COLO668 (cell line): ENCODE measurements around the gene TMEM239.
A peak's percentile ranks its signal among the peaks of the same experiment; 100 is the strongest.
"Not testable (repeated sequence)": the region's sequence is repeated elsewhere in the genome, so short reads cannot be mapped to it uniquely, and the experiment has no call there.

ENCODE experiments used
- DNase-seq: peaks from one replicate; lab custom pipeline; 2025; ENCODE audit not compliant: unreplicated experiment; lab: John Stamatoyannopoulos, UW

TMEM239 gene

DNA sequence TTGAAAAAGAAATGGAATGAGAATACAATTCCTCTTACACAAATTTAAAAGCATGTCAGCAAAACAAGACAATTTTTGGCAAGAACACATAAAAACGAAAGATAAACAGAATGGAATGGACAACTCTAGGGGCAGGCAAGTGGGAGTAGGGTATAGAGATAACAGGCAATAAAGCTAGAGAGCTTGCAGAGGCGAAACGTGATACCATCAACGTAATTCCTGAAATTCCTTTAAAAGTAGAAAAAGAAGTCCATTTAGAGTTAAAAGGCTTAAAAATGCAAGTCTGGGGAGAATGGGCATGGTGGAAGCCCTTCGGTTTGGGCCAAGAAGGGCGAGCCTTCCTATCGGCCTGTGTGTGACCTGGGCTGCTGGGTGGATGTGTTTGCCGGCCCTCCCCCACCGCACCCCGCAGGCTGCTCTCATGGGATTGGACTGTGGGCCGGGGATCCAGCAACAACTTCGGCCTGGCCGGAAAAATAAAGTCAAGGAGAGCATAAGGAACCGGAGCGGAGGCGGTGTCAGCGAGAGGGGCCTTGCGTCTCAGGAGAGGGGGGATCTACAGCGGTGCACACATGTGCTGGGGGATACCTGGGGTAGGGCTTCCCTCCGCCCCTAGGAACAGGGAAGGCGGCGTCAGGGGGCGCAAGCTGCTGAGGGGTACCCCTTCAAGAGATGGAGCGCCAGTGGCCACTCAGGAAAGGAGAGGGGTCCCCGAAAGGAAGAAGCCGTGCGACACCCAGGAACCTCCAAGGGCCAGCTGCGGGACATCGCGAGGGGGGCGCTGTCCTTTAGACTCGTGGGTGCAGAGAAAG lies 4.1 kb downstream of the TMEM239 start:
- no peak for DNase-seq

DNA sequence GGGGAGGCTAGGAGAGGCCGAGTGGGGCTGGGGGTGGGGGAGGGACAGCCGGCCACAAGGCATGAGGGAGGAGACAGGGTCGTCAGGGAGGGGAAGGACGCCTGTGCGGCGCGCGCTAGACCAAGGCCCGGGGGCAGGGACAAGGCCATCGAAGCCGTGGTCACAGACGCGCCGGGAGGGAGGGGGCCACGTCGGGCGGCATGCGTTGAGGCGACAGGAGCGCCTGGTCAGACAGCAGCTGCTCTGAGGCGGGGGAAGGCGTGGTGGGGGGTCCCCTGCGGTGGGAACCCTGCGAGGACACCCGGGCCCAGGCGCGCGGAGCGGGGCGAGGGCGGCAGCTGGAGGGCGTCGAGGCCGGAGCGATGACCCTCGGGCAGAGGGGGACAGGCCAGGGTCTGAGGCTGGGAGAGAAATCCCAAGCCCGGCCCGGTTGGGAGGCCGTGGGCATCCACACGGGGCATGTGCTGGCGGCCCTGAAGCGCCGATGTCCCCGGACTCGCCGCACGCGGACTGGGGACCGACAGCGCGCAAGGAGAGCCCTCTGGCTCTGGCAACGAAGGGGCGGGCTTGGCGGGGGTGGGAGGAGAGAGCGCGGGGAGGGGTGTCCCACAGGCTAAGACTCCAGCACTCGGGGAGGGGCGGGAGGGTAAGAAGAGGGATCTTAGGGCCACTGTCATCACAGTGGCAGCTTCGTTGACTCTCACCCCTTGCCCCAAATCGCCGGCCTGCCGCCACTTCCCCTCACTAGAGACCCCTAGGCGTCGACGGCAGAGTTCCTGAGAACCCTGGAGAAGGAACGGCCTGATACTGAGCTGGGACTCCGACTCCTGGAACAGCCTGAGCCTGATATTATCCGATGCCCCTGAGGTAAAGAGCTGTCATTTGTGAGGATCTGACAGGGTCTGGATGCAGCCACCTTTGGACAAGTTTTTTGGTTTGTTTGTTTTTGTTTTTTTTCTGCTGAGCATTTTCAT lies 5.0 kb downstream of the TMEM239 start:
- no peak for DNase-seq

GRCh38 chr20:2822073-2822472 lies 5.9 kb downstream of the TMEM239 start:
- no peak for DNase-seq

- DNase-seq = no peak
Measured at GRCh38 chr20:2825761-2826160, 9.6 kb downstream of the TMEM239 start.

DNA sequence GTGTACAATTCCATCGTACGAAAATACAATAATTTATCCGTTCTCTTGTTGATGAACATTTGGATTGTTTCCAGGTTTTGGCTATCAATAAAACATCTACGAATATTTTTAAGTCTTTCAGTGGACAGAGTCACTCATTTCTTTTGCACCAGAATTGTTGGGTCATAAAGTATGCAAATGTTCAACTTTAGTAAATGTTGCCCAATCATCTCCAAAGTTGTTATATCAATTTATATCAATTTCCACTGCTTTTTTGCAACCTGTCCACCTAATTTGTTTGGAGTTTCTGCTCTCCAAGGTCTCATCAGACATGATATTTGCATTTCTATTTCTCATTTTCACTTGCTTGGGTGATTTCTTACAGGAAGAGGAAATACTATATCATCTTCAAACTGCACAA lies 10.5 kb downstream of the TMEM239 start:
- no peak for DNase-seq

DNA sequence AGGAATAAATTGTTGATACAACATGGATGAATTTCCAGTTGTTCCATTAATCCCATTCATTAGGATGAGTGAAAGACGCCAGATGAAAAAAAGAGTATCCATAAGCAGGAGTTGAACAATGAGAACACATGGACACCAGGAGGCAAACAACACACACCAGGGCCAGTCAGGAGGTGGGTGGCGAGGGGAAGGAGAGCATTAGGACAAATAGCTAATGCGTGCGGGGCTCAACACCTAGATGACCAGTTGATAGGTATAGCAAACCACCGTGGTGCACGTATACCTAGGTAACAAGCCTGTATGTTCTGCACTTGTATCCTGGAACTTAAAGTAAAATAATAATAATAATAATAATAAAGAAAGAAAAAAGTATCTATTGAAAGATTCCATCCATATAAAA lies 13.2 kb downstream of the TMEM239 start:
- DNase-seq = no peak

GRCh38 chr20:2831206-2831605 lies 15.0 kb downstream of the TMEM239 start:
- DNase-seq = not testable (repeated sequence)

DNA sequence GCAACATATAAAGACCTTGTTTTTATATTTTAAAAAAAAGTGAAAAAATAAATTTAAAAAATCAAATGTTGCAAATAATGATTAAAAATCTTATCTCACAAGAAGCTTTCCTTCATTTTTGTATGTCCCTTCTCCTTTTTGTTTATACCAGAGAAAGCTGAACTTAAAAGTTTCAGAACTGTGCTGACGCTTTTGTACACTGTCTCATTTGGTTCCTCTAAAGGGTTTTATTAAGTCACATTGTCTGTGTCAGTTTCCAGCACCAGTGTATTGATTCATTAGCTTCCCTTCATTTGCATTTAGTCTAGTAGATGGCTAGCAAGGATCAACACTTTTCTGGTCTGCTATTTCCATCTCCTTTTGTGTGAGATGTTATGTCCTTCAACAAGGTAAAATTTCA lies 17.6 kb downstream of the TMEM239 start:
- DNase-seq = no peak

GRCh38 chr20:2834401-2835110 lies 18.4 kb downstream of the TMEM239 start:
- no peak for DNase-seq

DNA sequence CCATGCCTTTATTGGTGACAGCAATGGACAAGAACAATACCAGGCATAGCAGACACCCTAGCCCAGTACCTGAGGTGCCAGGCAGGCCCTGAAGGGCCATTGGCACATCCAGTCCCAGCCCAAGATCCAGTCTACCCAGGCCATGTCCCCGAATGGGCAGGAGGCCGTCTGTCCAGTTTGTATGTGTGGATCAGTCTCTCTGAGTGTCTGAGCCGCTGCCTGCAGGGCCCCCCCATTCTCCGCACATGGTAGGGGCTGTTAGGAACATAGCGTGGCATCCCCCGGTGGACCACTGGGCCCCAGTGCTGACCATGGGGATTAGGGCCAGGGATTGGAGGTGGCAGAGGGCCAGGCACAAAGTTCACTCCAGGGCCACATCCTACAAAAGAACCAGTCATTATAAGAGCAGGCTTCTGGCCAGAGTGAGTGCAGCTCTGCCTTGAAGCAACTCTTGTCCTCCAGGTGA lies 19.2 kb downstream of the TMEM239 start:
- no peak for DNase-seq

- DNase-seq = no peak
Measured at GRCh38 chr20:2836035-2836434, 19.9 kb downstream of the TMEM239 start.

DNA sequence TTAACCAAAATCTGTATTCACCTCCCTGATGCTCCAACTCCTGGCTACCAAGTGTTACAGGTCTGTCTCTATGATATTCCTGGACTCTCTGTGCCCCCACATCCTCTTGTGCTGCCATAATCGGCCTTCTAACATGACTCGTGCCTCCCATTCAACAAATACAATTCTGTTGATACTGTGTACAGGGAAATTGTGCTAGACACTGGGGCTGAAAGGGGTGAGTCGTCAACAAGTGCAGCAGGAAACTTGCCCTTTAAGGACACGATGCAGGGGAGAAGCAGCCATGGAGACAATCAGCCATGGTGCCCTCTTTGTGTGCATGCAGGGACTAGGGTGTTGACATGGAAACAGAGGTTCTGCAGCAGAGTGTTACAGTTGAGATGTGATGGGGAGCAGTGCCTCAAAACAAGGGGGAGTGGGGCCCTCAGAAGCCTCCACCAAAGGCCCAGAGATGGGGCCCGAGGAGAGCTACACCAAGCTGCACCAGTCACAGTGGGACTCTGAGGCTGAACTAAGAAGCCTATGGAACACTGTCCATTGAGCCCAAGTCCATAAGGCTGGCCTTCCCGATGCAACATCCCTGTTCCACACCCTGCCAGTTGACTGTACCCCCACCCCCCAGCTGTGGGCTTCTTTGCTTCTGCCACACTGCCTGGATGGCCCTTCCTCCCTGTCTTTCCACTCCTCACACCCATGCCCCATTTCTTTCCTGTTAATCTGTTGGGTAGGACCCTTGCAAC lies 21.2 kb downstream of the TMEM239 start:
- no peak for DNase-seq

DNA sequence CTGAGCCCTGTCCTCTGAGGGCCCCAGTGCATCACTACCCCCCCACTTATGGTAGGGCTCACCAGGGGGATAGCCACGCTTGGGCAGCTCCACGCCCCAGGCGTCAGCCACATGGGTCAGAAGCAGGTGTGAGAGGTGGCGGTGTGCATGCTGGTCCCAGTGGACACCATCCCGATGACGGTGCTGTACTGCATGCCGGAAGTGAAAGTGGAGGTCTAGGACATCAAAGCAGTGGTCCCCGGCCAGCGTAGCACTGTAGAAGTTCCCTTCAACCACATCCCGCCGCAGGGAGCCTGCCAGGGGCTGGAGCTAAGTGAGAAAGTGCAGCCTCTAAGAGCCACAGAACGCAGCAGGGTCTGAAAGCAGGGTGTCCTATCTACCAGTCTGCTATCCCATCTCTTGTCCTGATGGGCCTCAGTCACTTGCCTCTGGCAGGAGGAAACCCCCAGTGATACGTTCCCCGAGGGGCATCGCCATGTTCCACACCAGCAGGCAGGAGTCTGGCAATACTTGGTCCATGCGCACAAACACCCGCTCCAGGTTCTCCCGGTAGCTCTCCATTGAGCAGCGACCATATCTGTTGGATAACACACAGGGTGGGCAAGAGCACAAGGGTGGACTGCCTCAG lies 22.1 kb downstream of the TMEM239 start:
- DNase-seq = no peak

DNA sequence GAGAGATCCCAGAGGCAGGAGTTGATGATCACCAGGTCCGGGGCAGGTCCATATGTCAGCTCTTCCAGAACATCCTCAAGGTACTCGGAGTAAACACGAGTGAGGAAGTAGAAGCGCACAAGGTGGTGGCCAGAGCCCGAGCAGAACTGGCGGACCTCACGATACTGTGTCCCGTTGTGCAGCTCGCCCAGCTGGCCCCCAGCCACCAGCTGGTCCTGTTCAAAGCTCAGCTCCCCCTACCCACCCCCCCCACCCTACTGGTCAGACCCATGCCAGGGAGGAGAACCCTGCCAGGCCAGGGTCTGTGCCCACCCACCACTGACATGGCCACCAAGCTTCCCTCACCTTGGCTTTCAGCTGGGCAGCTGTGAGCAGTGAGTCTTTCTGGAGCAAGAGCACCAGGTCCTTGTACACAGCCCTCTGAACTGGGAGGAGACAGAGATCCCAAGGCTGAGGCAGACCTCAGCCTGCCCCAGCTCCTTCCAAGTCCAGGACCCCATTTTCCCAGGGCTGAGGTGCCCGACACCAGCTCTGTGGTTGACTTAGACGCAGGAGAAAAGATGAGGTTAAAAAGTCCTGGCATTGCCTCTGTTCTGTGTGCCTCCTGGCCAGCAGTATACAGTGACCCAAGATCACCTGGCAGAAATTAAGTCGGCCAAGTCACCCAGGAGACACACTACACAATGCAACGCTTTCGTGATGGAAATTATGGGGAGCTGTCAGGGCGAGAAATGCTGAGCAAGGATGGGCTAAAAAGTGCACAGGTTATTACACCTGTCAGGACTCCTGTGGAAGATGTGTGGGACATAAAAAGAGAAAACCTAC lies 22.9 kb downstream of the TMEM239 start:
- DNase-seq = no peak

DNA sequence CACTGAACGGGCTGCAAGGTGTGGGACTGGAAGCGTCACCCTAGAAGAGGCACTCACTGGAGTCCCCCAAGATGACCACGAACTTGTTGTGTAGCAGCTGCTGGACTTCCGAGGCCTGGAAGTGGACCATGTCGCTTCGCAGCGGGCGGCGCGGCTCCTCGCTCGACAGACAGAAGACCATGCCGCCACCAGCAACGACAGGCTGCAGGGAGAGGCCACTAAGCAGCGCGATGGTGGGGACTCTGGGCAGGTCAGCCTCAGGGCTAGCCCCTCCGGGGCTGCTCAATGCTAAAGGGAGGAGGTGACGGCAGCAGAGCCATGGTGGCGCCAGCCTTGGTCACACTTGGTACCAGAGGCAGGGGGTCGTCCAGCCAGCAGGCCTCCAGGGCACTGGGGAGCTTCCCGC lies 23.6 kb downstream of the TMEM239 start:
- DNase-seq = no peak

DNA sequence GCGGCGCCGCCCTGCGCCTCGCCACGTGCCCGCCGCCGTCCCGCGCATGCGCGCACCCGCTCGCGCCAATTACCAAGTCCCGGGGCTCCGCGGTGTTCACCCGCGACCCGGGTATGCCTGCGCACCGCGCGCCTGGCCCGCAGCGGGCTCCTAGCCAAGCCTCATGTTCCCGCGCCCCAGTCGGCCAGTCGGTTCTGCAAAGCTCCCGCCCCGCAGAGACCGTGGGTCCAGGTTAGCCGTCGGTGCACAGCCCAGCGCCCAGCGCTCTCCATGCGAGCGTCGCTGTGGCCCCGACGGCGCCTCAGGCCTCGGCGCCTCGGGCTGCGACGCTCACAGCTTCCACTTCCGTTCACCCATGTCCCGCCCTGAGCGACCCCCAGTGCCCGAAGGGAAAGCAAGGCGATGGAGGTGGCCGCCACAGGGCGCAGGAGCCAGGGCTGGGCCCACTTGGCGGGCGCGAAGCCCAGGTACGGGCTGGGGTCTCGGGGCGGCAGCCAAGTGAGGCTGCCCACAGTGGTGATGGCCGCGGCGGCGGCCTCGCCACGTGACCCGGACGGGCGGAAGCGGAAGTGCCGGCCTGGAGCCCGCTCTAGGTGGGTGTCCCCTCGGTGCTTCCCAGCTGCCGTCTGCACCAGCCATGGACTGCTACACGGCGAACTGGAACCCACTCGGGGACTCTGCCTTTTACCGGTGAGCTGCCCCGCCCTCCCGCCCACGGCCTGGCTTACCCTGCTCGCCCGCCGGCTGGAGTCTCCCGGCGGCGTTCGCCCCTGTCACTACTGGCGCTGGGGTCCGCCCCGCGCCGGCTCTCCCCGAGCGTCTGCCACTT lies 24.2 kb downstream of the TMEM239 start, which contains the start of the genes PCED1A and VPS16:
PCED1A (minus strand) TSS at position 518 of the 829 bp plus-strand sequence. CDS start 743 bp downstream, outside the sequence.
VPS16 (plus strand) TSS at position 608 of the 829 bp plus-strand sequence; CDS start at position 638, 30 bp downstream.
- peak; percentile 93 for DNase-seq

DNA sequence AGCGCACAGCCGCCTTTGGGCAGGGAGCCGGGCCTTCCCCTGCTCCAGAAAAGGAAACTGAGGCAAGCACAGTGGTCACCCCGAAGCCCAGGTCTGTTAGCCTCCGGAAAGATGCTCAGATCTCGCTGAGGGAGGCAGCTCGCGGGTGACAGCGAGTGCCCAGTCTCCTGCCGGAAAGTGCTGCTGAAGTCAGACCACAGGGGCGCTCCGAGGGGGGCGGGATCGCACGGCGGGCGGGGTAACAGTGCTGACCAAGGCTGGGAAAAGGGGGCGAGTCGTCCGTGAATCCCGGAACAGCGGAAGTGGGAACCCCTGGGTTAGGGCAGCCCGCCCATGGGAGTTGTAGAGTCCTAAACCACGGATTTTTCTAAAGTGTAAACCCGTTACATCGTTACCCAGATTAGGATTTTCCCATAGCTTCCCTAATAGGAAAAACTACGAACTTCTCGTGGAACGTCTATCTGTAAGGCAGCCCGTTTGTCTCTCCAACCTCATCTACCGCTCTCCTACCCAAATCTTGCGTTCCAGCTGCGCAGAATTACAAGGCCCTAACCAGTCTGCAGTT lies 24.9 kb downstream of the TMEM239 start:
- peak; percentile 52 for DNase-seq

DNA sequence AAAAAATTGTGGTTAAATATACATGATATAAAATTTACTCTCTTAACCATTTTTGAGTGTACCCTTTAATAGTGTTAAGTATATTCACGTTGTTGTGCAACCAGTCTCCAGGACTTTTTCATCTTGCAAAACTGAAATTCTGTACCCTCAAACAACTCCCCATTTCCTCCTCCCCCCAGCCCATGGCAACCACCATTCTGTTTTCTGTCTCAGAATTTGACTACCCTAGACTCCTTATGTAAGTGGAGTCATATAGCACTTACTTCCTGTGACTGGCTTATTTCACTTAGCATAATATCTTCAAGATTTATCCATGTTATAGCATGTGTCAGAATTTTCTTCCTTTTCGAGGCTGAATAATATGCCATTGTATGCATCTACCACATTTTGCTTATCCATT lies 29.4 kb downstream of the TMEM239 start:
- DNase-seq = no peak
